Epithelial cell of proximal tubule (primary cell): Measurements from ENCODE around the gene GLUL. TPM values are rescaled to one million over a fixed set of nuclear protein-coding genes. Genes with fewer than 3 reads are reported as not detected.

Experiments used
- DNase-seq: peaks from one replicate; pipeline ENCODE4 v3.0.0-alpha.2; 2011; ENCODE audit warnings: low read depth
- H3K4me3 ChIP-seq: 2 replicates; pipeline ENCODE4 v1.5.1; 2011; ENCODE audit warnings: low read depth, mild to moderate bottlenecking, low read length
- CTCF ChIP-seq: conservative IDR thresholded peaks from 2 replicates; pipeline ENCODE4 v1.5.1; 2012; ENCODE audit warnings: low read depth, mild to moderate bottlenecking, low read length
- total RNA-seq: library from RNA; depleted of rRNA; stranded (reverse); fragments of >200 nt; gene quantifications from 2 replicates; pipeline ENCODE4 v1.2.3, GENCODE V29; 2015

Gene GLUL
- total RNA-seq, 1 donor from 2014 or later = 137 TPM

GRCh38 chr1:182388392-182389134 is 3.0 kb downstream of the GLUL start:
- no peak for TF ChIP-seq CTCF
- no peak for DNase-seq
- H3K4me3 ChIP-seq = peak overlapping the region; percentile 89

- no peak for TF ChIP-seq CTCF
- no peak overlapping the region for H3K4me3 ChIP-seq
- DNase-seq = no peak
These were observed 4.0 kb downstream of the GLUL start for GRCh38 chr1:182387566-182387965.

GRCh38 chr1:182386980-182387379 is 4.6 kb downstream of the GLUL start:
- TF ChIP-seq CTCF = no peak
- no peak overlapping the region for H3K4me3 ChIP-seq
- DNase-seq = no peak

GRCh38 chr1:182385885-182386853 is 5.4 kb downstream of the GLUL start:
- no peak for DNase-seq

GRCh38 chr1:182384387-182384960 is 7.1 kb downstream of the GLUL start:
- H3K4me3 ChIP-seq = no peak overlapping the region
- DNase-seq = no peak
- no peak for TF ChIP-seq CTCF

More at GRCh38 chr1:182385885-182386853, 5.4 kb downstream of the GLUL start:
- no peak for TF ChIP-seq CTCF
- no peak overlapping the region for H3K4me3 ChIP-seq

GRCh38 chr1:182383934-182384333 is 7.7 kb downstream of the GLUL start:
- H3K4me3 ChIP-seq = no peak overlapping the region
- no peak for TF ChIP-seq CTCF
- DNase-seq = no peak
